ENCODE results near the gene ATP5ME.
"Not testable (repeated sequence)": the region's sequence is repeated elsewhere in the genome, so short reads cannot be mapped to it uniquely, and the experiment has no call there.

The ATP5ME gene

DNA sequence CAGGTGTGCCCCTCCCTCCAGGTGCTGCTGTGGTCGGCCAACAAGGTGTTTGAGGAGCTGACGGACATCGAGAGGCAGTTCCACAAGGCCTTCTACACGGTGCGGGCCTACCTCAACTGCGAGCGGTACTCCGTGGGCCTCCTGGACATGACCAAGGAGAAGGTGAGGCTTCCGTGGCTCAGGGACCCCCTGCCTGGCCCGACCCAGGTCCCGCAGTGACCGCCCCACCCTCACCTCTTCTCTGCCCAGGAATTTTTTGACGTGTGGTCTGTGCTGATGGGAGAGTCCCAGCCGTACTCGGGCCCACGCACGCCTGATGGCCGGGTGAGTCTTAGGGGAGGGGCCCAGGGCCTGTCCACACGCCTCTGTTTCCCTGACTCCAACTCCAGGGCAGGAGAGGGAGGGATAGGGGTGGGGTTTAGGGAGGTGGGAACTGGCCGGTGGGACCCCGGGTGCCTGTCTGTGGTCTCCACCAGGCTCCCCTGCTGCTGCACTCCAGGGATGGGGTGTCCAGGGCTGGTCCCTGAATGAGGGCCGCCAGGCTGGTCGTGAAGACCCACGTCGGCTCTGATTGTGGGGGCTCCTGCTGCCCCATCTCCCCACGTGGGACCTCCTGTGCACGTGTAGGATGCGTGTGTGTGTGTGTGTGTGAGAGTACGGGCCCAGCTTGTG lies 20.1 kb downstream of the ATP5ME start:
- no peak for DNase-seq

DNA sequence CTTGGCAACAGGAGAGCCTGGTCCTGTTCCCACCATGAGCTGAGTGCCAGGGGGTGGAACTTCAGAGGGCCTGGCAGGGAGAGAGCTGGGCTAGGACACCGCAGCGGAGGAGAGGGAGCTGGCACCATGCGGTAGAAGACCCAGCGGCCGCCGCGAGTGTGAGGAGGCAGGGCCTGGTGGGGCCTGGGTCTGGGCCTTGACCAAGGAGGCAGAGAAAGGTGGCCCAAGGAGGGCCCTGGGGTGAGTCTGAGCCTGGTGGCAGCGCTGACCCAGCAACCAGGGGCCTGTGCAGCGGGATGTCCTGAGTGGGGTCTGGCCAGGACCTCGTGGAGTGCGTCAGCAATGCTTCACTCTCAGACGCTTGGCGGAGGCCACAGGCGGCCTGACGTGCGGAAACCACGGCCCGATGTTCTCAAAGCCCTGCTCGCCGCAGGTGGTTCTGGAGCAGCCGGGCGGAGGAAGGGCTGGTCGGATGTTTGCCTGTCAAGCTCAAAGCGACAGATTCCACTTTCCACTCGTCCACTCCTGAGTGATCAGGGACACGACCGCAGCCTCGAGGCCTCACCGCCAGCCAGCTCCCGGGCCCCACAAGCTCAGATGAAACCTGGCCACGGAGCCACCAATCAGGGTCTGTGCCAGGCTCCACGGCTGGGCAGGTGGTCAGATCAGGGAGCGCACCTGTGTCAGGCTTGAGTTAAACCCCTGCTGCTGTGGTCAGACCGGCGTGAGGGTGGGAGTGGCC lies 20.8 kb downstream of the ATP5ME start:
- DNase-seq: no peak

DNA sequence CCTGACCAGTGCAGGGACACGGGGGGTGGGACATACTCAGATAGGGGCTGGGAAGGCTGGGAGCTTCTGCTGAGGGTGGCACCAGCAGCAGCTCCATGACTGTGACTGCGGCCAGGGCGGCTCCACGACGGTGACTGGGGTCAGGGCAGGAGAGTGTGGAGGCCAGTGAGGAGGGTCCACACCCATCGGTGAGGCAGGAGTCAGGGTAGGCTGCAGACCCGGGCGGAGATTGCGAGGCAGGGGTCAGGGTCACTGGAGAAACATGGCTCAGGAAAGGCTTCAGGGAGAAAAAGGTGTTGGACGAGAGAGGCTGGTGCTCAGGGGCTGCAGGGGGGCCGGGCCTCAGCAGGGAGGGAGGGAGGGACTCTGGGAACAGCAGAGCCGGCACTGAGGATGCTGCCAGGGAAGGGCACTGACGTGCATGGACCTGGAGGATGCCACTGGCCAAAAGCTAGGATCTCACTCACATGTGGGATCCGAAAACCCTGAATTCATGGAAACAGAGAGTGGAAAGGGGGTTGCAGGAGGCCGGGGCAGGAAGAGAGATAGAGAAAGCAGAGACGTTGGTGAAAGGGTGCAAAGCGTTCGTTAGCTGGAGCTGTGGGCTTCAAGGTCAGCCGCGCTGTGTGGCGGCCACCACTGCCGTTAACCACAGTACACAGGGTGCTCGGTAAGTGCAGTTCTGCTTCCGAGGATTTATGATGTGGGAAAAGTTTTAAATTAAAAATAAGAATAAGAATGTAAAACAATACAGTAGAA lies 22.0 kb downstream of the ATP5ME start:
- DNase-seq: no peak

DNA sequence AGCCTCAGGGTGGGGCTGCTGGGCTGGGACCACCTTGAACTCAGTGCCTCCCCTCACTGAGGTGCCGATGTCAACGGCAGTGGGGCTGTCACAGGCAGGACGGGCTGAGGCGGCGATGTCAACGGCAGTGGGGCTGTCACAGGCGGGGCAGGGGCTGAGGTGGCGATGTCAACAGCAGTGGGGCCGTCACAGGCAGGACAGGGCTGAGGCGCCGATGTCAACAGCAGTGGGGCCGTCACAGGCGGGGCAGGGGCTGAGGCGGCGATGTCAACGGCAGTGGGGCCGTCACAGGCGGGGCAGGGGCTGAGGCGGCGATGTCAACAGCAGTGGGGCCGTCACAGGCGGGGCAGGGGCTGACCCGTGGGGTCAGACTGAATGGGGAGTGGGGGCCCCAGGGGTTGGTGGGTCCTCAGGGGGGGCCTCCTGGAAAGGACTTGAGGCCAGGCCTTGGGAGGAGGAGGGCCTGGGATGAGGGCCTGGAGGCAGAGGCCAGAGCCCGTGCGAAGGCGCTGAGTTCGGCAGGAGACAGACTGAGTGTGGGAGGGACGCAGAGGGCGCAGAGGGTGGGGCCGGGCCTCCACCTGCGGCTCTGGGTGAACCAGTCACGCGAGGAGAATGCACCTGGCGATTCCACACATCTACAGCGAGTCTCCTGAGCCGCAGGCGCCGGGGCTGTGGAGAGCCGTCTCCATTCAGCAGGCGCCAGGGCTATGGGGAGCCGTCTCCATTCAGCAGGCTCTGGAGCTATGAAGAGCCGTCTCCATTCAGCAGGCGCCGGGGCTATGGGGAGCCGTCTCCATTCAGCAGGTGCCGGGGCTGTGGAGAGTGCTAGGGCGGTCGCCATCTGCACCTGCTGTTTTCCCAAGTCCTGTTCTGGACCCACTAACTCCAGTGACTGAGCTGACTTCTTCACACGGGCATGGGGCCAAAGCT lies 22.9 kb downstream of the ATP5ME start:
- DNase-seq: no peak

DNA sequence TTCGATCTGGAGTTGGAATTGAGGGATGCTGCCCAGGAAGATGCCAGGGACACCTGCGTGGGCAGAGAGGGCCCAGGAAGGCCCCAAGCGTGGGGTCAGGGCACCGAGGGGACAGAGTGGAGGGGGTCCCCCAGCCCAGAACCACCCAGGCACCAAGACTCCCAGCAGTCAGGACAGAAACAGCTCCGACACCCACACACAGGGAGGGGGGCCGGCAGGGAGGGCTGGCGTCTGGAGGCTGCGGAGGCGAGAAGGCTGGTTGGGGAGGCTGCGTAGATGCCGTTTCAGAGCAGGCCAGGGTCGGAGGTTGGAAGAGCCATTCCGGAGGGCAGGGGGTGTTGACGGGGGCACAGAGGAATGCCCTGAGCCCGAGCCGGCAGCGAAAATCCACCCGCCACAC lies 23.6 kb downstream of the ATP5ME start:
- no peak for DNase-seq

DNA sequence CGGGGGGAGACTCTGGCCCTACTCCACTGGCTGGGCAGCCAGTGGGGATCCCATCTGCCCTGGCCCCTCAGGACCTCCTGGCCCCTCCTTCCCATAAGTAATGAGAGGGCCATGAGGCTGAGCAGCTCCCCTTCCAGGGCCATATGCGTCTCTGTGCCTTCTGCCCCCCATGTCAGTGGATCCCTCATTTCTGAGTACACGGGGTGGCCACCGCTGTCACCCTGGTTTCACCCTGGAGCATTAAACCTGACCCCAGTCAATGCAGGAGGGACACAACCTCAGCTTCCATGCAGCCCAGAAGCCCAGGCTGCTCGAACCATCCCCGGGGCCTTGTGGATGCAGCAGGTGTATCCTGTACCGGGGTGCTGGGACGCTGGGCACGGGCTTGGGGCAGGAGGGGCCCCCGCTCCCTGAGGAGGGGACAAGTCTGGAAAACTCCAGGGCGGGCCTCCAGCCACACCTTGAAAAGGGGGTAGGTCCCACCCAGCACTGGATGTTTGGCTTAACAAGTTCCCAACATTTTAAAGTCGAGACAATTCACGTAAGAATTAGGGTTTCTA lies 24.2 kb downstream of the ATP5ME start:
- no peak for DNase-seq

DNA sequence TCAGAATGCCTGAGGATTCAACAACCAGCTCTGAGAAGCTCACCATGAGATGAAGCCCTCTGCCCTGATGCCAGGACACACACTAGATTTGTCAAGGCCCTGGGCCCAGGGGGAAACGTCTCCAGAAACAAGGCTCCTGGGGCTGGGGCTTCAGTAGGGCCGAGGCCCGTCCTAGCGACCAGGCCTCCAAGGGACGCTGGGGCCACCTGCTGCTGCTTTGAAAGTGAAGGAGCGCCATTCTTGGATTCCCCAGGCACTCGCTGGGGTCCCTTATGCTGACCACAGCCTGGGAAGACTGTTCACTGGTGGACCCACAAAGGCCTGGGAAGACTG lies 24.8 kb downstream of the ATP5ME start:
- no peak for DNase-seq

DNA sequence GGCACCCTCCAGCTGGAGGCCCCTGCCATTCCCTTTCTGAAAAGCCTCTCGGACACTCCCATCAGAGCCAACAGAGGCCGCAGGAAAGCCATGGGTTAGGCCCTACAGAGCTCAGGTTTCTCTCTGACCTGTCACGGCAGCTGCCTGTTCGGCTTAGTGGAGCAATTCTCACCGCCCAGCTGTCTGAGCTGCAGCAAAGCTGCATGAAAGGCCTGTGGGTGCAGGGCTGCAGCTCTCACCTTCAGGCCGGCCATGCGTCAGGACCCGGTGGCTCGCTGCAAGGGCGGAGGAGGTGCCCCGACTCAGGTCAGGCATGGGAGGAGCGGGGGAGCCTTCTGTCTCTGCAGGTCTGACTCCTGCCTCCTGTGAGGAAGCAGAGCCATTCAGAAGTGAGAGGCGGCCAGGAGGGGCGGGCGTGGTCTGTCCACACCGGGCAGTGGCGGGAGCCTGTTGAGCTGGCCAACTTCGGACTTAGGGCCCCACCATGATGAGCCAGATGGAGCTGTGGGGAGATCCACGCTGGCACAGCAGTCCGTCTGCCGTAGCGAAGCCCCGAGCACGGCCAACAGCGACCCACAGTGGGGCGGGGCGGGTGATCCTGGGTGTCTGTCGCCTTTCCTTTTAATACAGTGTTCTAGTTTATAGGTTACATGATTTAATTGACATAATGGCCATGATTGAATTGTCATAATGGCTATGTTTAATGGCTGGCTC lies 25.3 kb downstream of the ATP5ME start:
- no peak for DNase-seq

DNA sequence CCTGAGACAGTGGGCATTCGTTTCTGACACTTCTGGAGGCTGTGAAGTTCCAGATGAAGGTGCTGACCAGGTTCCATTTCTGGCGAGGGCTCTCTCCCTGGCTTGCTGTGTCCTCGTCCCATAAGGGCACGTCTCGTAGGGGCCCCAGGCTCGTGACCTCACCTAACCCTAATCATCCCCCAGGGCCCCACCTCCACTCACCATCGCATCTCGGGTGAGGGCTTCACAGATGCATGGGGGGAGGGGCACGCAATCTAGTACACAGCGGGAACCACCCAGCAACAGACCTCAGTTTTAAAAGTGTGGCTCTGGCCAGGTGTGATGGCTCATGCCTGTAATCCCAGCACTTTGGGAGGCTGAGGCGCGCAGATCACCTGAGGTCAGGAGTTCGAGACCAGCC lies 26.6 kb downstream of the ATP5ME start:
- DNase-seq: no peak

DNA sequence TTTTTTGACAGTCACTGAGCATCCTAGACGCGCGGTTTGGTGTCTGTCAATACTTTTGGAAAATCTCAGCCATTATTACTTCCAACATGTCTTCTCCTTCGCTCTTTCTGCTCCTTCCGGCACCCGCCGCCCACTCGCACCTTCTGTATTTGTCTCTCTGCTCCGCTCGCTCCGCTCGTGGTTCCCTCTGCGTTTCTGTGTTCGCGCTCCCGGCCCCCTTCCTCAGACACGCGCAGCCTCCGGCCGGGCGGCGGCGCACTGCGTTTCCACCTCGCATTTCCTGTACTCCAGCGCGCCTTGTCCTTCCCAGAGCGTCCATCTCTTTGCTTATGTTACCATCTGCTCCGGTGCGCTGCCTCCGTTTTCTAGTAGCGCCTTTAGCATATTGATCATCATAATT lies 27.6 kb downstream of the ATP5ME start:
- no peak for DNase-seq

DNA sequence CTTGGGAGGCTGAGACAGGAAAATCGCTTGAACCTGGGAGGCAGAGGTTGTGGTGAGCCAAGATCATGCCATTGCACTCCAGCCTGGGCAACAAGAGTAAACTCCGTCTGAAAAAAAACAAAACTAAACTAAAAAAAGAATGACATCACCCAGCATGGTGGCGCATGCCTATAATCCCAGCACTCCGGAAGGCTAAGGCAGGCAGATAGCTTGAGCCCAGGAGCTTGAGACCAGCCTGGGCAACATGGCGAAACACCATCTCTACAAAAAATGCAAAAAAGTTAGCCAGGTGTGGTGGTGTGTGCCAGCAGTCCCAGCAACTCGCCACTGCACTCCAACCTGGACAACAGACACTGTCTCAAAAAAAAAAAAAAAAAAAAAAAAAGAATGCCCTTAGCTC lies 31.7 kb downstream of the ATP5ME start:
- DNase-seq: not testable (repeated sequence)

DNA sequence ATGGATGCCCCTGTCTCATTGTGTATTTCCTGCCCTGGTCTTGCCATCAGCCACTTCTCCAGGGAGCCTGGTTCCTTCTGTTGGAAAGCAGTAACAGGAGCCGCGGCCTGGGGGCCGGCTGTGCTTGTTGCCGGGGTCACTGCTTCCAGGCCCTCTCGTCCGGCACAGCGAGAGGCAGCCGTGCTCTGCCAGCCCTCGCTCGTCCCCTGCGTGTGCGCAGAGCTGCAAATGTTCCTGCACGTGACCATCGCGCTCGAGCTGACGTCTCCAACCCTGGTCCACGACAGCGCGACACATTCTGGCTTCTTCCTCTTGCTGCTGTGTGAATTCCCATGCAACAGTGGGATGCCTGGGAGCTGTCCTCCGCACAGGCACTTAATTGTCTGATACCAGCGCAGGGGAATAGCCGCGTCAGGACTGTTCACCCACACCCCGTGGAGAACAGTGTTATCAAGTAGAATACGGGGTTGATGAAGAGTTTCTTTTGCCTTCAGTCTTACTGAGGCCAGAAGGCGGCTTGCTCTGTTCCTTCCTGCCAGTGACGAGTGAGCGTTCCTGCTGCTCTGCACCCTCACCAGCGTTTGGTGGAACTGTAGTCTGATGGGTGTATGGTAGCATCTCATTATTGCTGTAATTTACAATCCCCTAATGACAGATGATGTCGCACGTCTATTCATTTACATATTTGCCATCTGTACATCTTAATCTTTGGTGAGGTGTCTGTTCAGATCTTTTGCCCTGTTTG lies 36.4 kb downstream of the ATP5ME start:
- DNase-seq: no peak

DNA sequence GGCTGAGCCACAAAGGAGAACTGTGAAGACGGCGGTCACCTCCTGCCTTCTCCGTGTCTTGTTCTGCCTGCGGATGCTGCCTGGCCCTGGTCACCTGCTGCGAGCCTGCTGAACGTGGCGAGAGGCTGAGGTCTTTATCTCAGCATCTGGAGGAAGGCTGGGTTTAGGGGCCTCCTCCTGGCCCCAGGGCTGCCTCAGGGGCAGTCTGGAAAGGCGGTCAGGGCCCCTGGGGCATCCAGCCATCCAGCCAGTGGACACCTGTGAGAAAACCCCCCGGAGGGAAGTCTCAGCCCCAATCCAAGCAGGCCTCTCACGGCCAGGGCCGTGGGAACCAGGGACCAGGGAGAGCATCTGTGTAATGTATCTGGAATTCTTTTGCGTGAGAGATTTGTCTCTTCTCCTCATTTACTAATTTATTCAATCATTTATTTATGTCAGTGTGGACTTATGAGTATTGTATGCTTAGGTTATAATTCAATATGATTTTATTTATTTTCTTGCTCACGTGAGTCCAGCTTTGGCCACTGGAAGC lies 37.4 kb downstream of the ATP5ME start:
- DNase-seq: no peak

DNA sequence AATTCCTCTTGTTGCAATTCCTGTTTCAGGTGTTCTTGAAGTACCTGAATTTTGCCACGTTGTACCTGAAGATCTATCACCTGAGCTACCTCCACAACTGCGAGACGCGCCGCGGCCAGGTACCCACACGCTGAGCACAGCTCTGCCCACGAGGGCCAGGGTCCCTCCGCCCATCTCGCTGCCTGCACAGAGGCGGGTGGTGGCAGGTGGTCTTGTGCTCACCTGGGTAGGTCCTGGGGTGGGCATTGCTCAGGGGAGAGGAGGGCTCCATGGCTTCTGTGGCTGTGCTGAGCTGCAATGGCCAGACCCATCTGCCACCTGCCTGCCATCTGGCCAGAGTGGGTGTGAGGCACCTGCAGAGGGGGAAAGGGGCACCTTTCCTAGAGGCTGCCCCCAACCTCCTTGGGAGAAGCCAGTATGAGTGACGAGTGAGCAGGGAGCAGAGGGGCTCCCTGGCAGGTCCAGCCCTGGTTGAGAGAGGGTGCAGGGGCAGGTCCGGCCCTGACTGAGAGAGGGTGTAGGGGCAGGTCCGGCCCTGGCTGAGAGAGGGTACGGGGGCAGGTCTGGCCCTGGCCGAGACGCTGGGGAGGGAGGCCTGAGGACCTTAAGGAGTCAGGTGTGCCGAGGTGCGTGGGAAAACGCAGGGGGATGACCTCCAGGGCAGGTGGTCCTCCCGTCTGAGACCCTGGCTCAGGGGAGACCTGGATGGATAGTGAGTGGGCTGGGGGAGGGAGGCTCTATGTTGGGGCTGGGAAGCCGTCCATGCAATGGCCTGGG lies 38.0 kb downstream of the ATP5ME start:
- DNase-seq: no peak

DNA sequence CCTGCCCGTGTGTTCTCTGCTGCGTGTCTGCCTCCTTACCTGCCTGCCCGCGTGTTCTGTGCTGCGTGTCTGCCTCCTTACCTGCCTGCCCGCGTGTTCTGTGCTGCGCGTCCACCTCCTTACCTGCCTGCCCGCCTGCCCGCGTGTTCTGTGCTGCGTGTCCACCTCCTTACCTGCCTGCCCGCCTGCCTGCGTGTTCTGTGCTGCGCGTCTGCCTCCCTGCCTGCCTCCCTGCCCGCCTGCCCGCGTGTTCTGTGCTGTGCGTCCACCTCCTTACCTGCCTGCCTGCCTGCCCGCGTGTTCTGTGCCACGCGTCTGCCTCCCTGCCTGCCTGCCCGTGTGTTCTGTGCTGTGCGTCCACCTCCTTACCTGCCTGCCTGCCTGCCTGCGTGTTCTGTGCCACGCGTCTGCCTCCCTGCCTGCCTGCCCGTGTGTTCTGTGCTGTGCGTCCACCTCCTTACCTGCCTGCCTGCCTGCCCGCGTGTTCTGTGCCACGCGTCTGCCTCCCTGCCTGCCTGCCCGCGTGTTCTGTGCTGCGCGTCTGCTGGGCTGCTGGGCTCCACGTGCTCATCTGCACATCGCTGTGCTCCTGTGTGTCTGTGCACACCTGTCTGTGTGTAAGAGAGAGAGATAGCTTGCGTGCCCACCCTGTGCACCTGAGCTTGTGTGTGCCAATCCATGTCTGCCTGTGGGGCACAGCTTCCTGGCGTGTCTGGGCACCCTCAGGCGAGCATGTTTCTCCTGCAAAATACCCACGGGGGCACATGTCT lies 38.8 kb downstream of the ATP5ME start:
- DNase-seq: not testable (repeated sequence)

DNA sequence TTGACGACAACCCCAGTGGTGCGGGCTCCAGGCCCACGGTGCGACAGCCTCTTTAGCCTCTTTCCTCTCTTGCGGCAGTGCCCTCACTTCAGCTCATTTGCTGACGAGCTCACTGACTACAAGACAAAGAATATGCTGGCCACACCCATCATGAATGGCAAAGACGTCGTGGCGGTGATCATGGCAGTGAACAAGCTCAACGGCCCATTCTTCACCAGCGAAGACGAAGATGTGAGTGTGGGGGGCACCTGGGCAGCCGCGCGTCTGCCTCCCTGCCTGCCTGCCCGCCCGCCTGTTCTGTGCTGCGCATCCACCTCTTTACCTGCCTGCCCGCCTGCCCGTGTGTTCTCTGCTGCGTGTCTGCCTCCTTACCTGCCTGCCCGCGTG lies 39.5 kb downstream of the ATP5ME start:
- DNase-seq: no peak

DNA sequence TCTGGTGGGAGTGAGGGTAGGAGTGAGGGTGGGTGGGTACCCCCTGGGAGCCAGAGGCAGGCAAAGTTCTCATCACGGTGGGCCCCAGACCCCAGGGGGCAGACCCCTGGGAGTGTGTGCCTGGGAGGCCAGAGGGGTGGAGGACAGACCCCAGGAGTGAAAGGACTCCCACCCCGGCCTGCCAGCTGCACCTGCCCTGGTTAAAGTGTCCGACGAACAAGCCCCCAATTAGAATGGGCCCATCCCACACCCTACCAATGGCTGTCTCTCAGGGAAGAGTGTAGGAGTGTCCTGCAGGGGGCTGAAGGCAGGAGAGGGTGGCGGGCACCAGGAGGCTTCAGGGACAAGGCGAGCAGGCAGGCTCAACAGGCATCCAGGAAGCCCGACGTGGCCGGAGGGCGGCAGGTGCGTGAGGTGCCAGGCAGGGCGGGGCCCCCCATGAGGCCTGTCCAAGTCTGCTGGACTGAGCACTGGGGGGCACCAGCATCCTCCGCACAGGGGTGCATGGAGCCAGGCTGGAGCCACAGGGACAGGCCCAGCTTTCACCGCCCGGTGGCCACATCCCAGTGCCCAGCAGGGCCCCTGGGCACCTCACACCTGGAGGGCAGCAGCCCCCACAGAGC lies 40.0 kb downstream of the ATP5ME start:
- no peak for DNase-seq

DNA sequence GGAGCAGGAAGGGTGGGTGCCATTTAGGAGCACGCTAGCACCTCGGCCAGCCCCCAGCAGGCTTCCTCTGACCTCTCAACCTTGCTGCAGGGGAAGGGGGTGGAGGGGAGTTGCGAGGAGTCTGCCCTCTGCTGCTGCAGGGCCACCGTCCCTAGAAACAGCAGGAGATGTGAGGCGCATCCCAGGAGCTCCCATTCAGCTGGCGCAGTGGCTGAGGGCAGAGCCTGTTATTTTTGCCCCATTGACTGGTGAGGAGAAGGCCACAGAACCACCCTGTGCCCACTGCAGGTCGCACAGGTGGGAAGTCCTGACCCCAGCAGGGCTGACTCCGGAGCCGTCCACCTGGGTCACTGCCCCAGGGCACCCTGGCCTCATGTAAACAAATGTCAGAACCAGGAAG lies 40.7 kb downstream of the ATP5ME start:
- DNase-seq: no peak

DNA sequence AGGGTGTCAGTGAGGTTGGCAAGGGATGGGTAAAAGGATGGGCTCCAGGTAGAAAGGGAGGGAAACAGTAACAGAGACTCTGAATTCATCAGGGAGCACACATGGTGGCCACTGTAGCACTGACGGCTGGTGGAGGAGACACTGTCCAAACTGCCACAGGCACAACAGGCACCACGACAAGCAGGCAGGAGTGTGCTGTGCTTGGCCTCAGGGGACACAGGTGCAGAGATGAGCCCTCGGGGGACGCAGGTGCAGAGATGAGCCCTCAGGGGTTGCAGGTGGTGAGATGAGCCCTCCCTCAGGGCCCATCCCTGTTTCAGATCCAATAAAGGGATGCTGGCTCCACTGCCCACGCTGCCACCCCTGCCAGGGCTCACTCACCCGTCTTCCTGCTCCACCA lies 41.1 kb downstream of the ATP5ME start:
- DNase-seq: no peak
